Loucy (cell line): ENCODE data around the gene ZNF518A.

Experiments used
- CTCF ChIP-seq: fragments of 200-600 bp; sonication (generic); conservative IDR thresholded peaks from 2 replicates; pipeline ENCODE4 v1.5.1; 2014; ENCODE audit warnings: mild to moderate bottlenecking, antibody characterized with exemption, low read length
- EZH2phosphoT487 ChIP-seq: fragments of 200-600 bp; IDR thresholded peaks from 2 replicates; pipeline ENCODE4 v1.6.1; 2018; ENCODE audit warnings: antibody characterized with exemption, mild to moderate bottlenecking, moderate library complexity, borderline replicate concordance

- TF ChIP-seq CTCF (no peak), EZH2phosphoT487 (no peak)
Observed at GRCh38 chr10:96138102-96138501, 8.0 kb downstream of the ZNF518A start.
